RWPE1 (cell line): ENCODE measurements around the gene LAMTOR5.
A peak's percentile ranks its signal among the peaks of the same experiment; 100 is the strongest.

Experiments
- CTCF ChIA-PET: fragments of 350-600 bp; sonication (Branson Sonifier 250); formaldehyde crosslinking; extraction: SDS; loops from one replicate; lab custom pipeline; 2021; lab: Yijun Ruan, JAX
- POLR2A ChIA-PET: fragments of 400-600 bp; formaldehyde crosslinking; extraction: SDS; loops from one replicate; lab custom pipeline; 2020; ENCODE audit warnings: antibody characterized with exemption; ENCODE audit not compliant: low non-redundant PET; lab: Yijun Ruan, JAX
- DNase-seq: peaks from one replicate; pipeline ENCODE4 v3.0.0; 2012; ENCODE audit warnings: low spot score
- H3K27ac ChIP-seq: fragments of 450-650 bp; 2 replicates; pipeline ENCODE4 v1.5.1; 2017
- TF ChIP-seq, protein P1 (sequence below): fragments of 450-650 bp; conservative IDR thresholded peaks from 2 replicates; pipeline ENCODE4 v1.5.1; 2017; ENCODE audit warnings: low read depth, mild to moderate bottlenecking

LAMTOR5 gene

DNA sequence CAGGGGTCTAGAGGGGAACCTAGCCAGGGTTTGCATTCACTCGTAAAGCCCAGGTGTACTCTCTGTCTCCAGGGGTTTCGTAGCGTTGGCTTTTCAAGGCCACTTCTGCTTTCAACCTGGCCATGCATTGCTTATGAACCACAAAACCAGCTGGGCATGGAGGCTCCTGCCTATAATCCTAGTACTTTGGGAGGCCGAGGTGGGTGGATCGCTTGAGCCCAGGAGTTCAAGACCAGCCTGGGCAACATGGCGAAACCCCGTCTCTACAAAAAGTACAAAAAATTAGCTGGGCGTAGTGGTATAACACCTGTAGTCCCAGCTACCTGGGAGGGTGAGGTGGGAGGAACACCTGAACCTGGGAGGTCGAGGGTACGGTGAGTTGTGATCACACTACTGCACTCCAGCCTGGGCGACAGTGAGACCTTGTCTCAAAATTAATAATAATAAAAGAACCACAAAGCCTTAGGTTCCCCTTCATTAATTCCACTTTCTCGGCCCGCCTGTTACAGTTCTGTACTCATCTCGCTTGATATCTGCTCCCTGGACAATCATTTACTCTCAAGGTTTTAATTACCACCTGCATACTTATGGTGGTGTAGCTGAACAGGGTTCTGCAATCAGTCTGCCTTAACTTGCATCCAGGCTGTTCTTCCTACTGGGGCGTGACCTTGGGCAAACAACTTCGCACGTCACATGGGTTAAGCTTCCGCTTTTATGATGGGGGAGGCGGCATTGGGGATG is 22.7 kb downstream of the LAMTOR5 start:
- POLR2A ChIA-PET: no interaction called here
- no peak overlapping the region for H3K27ac ChIP-seq

DNA sequence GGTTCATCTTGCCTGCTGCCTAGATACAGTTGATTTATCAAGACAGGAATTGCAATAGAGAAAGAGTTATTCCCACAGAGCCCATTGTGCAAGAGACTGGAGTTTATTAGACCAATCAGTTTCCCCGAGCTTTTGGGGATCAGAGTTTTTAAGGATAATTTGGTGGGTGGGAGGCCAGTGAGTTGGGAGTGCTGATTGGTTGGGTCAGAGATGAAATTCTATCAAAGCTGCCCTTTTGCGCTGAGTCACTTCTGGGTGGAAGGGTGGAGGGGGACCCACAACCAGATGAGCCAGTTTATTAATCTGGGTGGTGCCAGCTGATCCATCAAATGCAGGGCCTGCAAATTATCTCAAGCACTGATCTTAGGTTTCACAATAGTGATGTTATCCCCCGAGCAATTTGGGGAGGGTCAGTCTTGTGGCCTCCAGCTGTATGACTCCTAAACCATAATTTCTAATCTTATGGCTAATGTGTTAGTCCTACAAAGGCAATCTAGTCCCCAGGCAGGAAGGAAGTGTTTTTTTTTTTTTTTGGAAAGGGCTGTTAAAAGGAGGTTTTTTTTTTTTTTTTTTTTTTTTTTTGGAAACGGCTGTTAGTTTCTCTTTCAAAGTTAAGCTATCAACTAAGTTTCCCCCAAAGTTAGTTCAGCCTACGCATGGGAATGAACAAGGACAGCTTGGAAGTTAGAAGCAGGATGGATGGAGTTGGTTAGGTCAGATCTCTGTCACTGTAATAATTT is 24.1 kb downstream of the LAMTOR5 start:
- DNase-seq: no peak
- H3K27ac ChIP-seq: no peak overlapping the region
- ChIA-PET POLR2A (no interaction called here), CTCF (interaction anchor here (0.6 kb wide), 1 partner anchor 176 kb away, joined by 3 read pairs; no protein-coding TSS in a partner anchor)
- TF ChIP-seq, protein P1, sequence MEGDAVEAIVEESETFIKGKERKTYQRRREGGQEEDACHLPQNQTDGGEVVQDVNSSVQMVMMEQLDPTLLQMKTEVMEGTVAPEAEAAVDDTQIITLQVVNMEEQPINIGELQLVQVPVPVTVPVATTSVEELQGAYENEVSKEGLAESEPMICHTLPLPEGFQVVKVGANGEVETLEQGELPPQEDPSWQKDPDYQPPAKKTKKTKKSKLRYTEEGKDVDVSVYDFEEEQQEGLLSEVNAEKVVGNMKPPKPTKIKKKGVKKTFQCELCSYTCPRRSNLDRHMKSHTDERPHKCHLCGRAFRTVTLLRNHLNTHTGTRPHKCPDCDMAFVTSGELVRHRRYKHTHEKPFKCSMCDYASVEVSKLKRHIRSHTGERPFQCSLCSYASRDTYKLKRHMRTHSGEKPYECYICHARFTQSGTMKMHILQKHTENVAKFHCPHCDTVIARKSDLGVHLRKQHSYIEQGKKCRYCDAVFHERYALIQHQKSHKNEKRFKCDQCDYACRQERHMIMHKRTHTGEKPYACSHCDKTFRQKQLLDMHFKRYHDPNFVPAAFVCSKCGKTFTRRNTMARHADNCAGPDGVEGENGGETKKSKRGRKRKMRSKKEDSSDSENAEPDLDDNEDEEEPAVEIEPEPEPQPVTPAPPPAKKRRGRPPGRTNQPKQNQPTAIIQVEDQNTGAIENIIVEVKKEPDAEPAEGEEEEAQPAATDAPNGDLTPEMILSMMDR: no peak

More for the DNA sequence above, 22.7 kb downstream of the LAMTOR5 start:
- no peak for DNase-seq
- TF ChIP-seq, protein P1: no peak
- CTCF ChIA-PET: no interaction called here

DNA sequence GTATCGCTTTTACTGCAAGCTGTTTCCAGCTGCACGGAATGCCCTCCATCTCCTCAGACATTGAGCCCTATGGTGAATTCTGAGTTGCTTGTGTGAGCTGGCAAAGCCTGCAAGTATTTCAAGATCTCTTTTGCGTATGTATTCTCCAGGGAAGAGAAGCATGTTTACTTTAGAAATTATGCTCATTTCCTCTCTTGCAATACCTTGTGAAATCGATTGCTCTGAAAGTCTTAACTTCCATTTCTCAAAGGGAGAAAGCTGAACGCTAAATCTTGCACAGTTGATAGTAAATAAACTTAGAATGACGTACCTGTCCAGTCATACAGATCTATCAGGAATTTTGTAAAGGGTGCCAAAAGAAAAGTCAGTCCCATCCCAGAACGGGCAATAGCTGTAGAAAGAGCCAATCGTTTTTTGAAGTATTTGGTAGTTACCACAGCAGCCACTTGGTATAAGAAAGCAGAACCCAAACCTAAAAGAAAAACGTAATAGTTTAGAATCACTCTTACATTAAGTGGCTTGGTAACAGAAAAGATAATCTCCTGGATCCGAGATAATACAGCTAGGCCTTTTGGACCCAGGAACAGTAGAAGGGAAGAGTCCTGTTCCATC is 26.7 kb downstream of the LAMTOR5 start:
- TF ChIP-seq, protein P1: no peak
- ChIA-PET POLR2A (no interaction called here), CTCF (no interaction called here)
- no peak for DNase-seq
- no peak overlapping the region for H3K27ac ChIP-seq

DNA sequence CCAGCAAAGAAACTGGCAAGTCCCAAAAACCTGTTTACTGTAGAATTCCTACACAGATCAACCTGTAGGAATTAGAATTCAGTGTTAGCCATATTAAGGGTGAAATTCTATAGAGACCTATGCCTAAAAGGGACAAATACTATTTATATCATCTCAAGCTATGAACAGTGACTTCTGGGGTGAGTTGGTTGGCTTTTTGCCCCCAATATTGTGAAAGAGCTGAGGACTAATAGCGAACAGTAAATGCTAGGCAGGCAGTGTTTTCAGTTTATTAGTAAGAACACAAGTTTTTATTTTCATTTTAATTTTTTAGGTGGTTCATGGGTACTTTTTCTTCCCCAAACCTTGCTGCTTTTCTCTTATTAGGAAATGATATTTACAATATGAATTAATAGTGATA is 32.0 kb downstream of the LAMTOR5 start:
- ChIA-PET CTCF (no interaction called here), POLR2A (no interaction called here)
- DNase-seq: no peak
- TF ChIP-seq, protein P1: no peak
- no peak overlapping the region for H3K27ac ChIP-seq

DNA sequence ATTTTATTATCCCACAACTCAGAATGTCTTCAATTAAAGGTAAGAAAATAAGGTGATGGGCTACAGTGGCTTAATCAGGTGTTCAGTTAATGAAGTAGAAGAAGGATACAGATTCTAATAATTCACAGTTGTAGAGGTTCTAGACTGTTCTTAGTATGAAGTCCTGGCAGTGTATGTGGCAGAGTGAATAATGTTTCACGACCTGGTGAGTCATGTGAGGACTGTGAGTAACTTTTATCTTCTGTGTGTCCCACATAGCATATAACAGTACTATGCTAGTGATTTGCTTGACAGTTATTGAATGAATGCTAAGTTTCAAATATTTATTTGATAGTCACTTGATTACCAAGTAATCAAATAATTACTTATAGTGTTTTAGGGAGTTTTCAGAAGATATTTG is 36.7 kb downstream of the LAMTOR5 start:
- peak; percentile 36 for DNase-seq
- ChIA-PET CTCF (interaction anchor here (0.7 kb wide), 1 partner anchor 40 kb away, joined by 8 read pairs; no protein-coding TSS in a partner anchor), POLR2A (no interaction called here)

DNA sequence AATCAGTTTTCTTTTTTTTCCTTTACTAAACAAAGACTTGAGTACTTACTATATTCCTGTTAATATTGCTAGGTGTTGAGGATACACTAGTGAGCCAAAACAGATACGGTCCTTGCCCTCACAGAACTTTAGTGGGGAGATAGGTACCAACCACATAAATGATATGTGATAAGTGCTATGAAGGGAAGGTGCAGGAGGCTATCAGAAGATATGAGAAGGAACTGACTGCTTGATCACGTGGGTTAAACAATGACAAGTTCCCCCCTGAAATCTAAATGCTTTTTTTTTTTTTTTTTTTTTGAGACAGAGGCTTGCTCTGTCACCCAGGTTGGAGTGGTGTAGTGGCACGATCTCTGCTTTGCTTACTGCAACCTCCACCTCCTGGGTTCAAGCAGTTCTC is 43.3 kb downstream of the LAMTOR5 start:
- ChIA-PET POLR2A (no interaction called here), CTCF (no interaction called here)
- no peak for DNase-seq
- TF ChIP-seq, protein P1: no peak
- no peak overlapping the region for H3K27ac ChIP-seq

More for the DNA sequence above, 36.7 kb downstream of the LAMTOR5 start:
- no peak overlapping the region for H3K27ac ChIP-seq
- TF ChIP-seq, protein P1: no peak
